SK-N-MC (cell line): ENCODE data around the gene FHOD3.

Experiments used
- EZH2 ChIP-seq: fragments of 200-600 bp; sonication (generic); IDR thresholded peaks from one replicate; pipeline ENCODE4 v1.6.1; 2017; ENCODE audit warnings: antibody characterized with exemption
- FOXP2 ChIP-seq: optimal IDR thresholded peaks from 2 replicates; pipeline ENCODE3; 2011; ENCODE audit warnings: mild to moderate bottlenecking, moderate library complexity; ENCODE audit not compliant: insufficient read depth; ENCODE audit errors: extremely low read length, control extremely low read depth
- POLR2AphosphoS5 ChIP-seq: IDR thresholded peaks from 2 replicates; pipeline ENCODE4 v1.6.1; 2012; ENCODE audit warnings: mild to moderate bottlenecking, low read depth, low read length, borderline replicate concordance

GRCh38 chr18:36484591-36484990 is 187.1 kb downstream of the FHOD3 start:
- TF ChIP-seq POLR2AphosphoS5 = no peak
- TF ChIP-seq EZH2 = no peak
- no peak for TF ChIP-seq FOXP2
